BJ (cell line): ENCODE data around the gene FAR2. TPM values are rescaled to one million over a fixed set of nuclear protein-coding genes. Genes with fewer than 3 reads are reported as not detected.

Experiments used
- CTCF ChIA-PET: fragments of 350-600 bp; formaldehyde crosslinking; extraction: SDS; loops from one replicate; lab custom pipeline; 2021; ENCODE audit warnings: antibody characterized with exemption, inconsistent platforms; lab: Yijun Ruan, JAX
- POLR2A ChIA-PET: fragments of 300-600 bp; sonication (Branson Sonifier 250); formaldehyde crosslinking; extraction: SDS; loops from one replicate; lab custom pipeline; 2021; ENCODE audit warnings: antibody characterized with exemption; lab: Charles Lee
- DNase-seq: peaks from one replicate; pipeline ENCODE4 v3.0.0-alpha.2; 2011; ENCODE audit warnings: low read depth
- H3K27me3 ChIP-seq: 2 replicates; pipeline ENCODE4 v1.6.0; 2011; ENCODE audit warnings: low read length; ENCODE audit not compliant: control insufficient read depth, insufficient read depth
- H3K36me3 ChIP-seq: 2 replicates; pipeline ENCODE4 v1.5.1; 2011; ENCODE audit warnings: low read length; ENCODE audit not compliant: control insufficient read depth, insufficient read depth
- H3K4me3 ChIP-seq: 2 replicates; pipeline ENCODE4 v1.5.1; 2011; ENCODE audit warnings: low read depth, mild to moderate bottlenecking, control low read depth, low read length
- CTCF ChIP-seq: IDR thresholded peaks from 2 replicates; pipeline ENCODE4 v1.5.1; 2011; ENCODE audit warnings: low read depth, mild to moderate bottlenecking, control low read depth, inconsistent platforms, low read length, moderate library complexity; ENCODE audit not compliant: insufficient read depth
- polyA plus RNA-seq: library from polyadenylated mRNA; depleted of rRNA; stranded (reverse); fragments of >200 nt; gene quantifications from 2 replicates; pipeline ENCODE4 v1.2.3, GENCODE V29; 2011

FAR2 gene
- polyA plus RNA-seq, 1 experiment = 17.1 TPM

GRCh38 chr12:29314416-29314815 is 165.3 kb downstream of the FAR2 start:
- DNase-seq = no peak
- no peak overlapping the region for H3K4me3 ChIP-seq
- ChIA-PET POLR2A (no interaction called here), CTCF (interaction anchor here (0.6 kb wide), 1 partner anchor 82 kb away, joined by 3 read pairs; no protein-coding TSS in a partner anchor)
- no peaks in the 10 kb centered on the region for H3K27me3 ChIP-seq
- H3K36me3 ChIP-seq = no peaks in the 10 kb centered on the region
- TF ChIP-seq CTCF = no peak

- no peak for TF ChIP-seq CTCF
- Histone ChIP-seq H3K4me3 (no peak overlapping the region), H3K36me3 (no peaks in the 10 kb centered on the region), H3K27me3 (no peaks in the 10 kb centered on the region)
- POLR2A ChIA-PET = interaction anchor here (0.6 kb wide), 1 partner anchor 124 kb away, joined by 3 read pairs; no protein-coding TSS in a partner anchor
- DNase-seq = no peak
- CTCF ChIA-PET = interaction anchor here (1.4 to 1.9 kb wide), 3 partner anchors 9 to 228 kb away, joined by 5 to 9 read pairs (median 7); no protein-coding TSS in a partner anchor
These were observed 167.7 kb downstream of the FAR2 start for GRCh38 chr12:29316752-29317151.

- ChIA-PET POLR2A (no interaction called here), CTCF (interaction anchor here (0.6 to 1.9 kb wide), 6 partner anchors 10 to 245 kb away, joined by 3 to 10 read pairs (median 6); no protein-coding TSS in a partner anchor)
- Histone ChIP-seq H3K36me3 (no peaks in the 10 kb centered on the region), H3K27me3 (no peaks in the 10 kb centered on the region), H3K4me3 (no peak overlapping the region)
- DNase-seq = no peak
- peak; percentile 45 for TF ChIP-seq CTCF
These were observed 168.7 kb downstream of the FAR2 start for GRCh38 chr12:29317556-29318363.

GRCh38 chr12:29320295-29321085 is 171.4 kb downstream of the FAR2 start:
- Histone ChIP-seq H3K27me3 (no peaks in the 10 kb centered on the region), H3K36me3 (no peaks in the 10 kb centered on the region), H3K4me3 (no peak overlapping the region)
- no peak for TF ChIP-seq CTCF
- DNase-seq = peak; percentile 51
- POLR2A ChIA-PET = interaction anchor here (0.7 kb wide), 1 partner anchor 958 kb away, joined by 6 read pairs; no protein-coding TSS in a partner anchor
- CTCF ChIA-PET = interaction anchor here (1.0 to 1.3 kb wide), 3 partner anchors 12 to 233 kb away, joined by 4 to 7 read pairs (median 5); no protein-coding TSS in a partner anchor
